GM12878 (cell line): ENCODE measurements around the gene NTM. TPM values are rescaled to one million over a fixed set of nuclear protein-coding genes. Genes with fewer than 3 reads are reported as not detected.

Source experiments
- ATAC-seq: fragments of 200-7000 bp; cut with Tn5 transposase; 3 replicates; pipeline ENCODE4 v1.9.1; 2020; ENCODE audit warnings: mild to moderate bottlenecking, moderate library complexity
- BruUV-seq: library from RNA; stranded (reverse); fragments of 400-500 nt; replicated peaks from 2 replicates; lab custom pipeline; 2021; lab: Mats Ljungman, UMichigan
- CTCF ChIA-PET: fragments of 300-600 bp; sonication (Branson Sonifier 250); formaldehyde crosslinking; extraction: SDS; loops from one replicate; lab custom pipeline; 2021; ENCODE audit warnings: inconsistent platforms; lab: Yijun Ruan, JAX
- POLR2A ChIA-PET: fragments of 350-600 bp; formaldehyde crosslinking; extraction: SDS; loops from one replicate; lab custom pipeline; 2021; ENCODE audit warnings: inconsistent platforms; lab: Charles Lee
- RAD21 ChIA-PET: fragments of 300-600 bp; sonication (Branson Sonifier 250); formaldehyde crosslinking; loops from one replicate; lab custom pipeline; 2023; ENCODE audit warnings: antibody characterized with exemption; ENCODE audit not compliant: unreplicated experiment; lab: Charles Lee
- SMC1A ChIA-PET: fragments of 300-600 bp; sonication (Branson Sonifier 250); formaldehyde crosslinking; loops from one replicate; lab custom pipeline; 2023; ENCODE audit not compliant: unreplicated experiment, uncharacterized antibody; lab: Charles Lee
- DNase-seq: peaks from one replicate; pipeline ENCODE4 v3.0.0-alpha.2; 2011; ENCODE audit warnings: low read depth, low spot score
- FAIRE-seq: peaks from 3 replicates; lab custom pipeline; 2011; peaks lifted over from hg19 to GRCh38; lab: Jason Lieb, UNC
- H2AFZ ChIP-seq: 2 replicates; pipeline ENCODE4 v1.6.0; 2011; ENCODE audit warnings: low read depth, low read length, control low read depth; ENCODE audit not compliant: control insufficient read depth
- H3K27ac ChIP-seq: 2 replicates; pipeline ENCODE4 v1.5.1; 2011; ENCODE audit warnings: control low read depth; ENCODE audit not compliant: control insufficient read depth, insufficient read depth
- H3K27me3 ChIP-seq, 2 experiments: replicated peaks in 1 of 2; 2 replicates each; pipeline versions ENCODE4 v1.6.0 to v1.6.1; 2011; ENCODE audit warnings: low read length in 1 of 2; ENCODE audit not compliant: control insufficient read depth in 2 of 2, insufficient read depth in 2 of 2
- H3K36me3 ChIP-seq, 2 experiments: 2 replicates each; pipeline ENCODE4 v1.5.1; 2011; ENCODE audit warnings: low read length in 1 of 2; ENCODE audit not compliant: control insufficient read depth in 2 of 2, insufficient read depth in 2 of 2
- H3K4me1 ChIP-seq: 2 replicates; pipeline ENCODE4 v1.6.1; 2011; ENCODE audit warnings: mild to moderate bottlenecking, low read length, moderate library complexity, mixed read lengths; ENCODE audit not compliant: control insufficient read depth, insufficient read depth
- H3K4me2 ChIP-seq: 2 replicates; pipeline ENCODE4 v1.6.0; 2011; ENCODE audit warnings: control low read depth; ENCODE audit not compliant: control insufficient read depth, insufficient read depth
- H3K4me3 ChIP-seq: fragments of 200-600 bp; sonication (generic); 2 replicates; pipeline ENCODE4 v1.5.1; 2016
- H3K79me2 ChIP-seq: 2 replicates; pipeline ENCODE4 v1.6.0; 2011; ENCODE audit warnings: low read length; ENCODE audit not compliant: control insufficient read depth, insufficient read depth
- H3K9ac ChIP-seq: 2 replicates; pipeline ENCODE4 v1.8.0; 2011; ENCODE audit warnings: low read length, control low read depth, mixed read lengths; ENCODE audit not compliant: control insufficient read depth, insufficient read depth
- H3K9me3 ChIP-seq: replicated peaks from 3 replicates; pipeline ENCODE4 v1.5.1; 2011; ENCODE audit warnings: mild to moderate bottlenecking, low read length; ENCODE audit not compliant: control insufficient read depth, insufficient read depth
- H4K20me1 ChIP-seq: 2 replicates; pipeline ENCODE4 v1.6.0; 2011; ENCODE audit not compliant: control insufficient read depth, insufficient read depth
- ATF7 ChIP-seq: fragments of 450-650 bp; IDR thresholded peaks from 2 replicates; pipeline ENCODE4 v1.6.1; 2016; ENCODE audit warnings: low read depth, mild to moderate bottlenecking
- BHLHE40 ChIP-seq, 2 experiments: fragments of 450-650 bp in 1 of 2; IDR thresholded peaks; 2 replicates each; pipeline ENCODE4 v1.6.1; 2011 to 2017; ENCODE audit warnings: low read depth in 2 of 2, borderline replicate concordance in 1 of 2, improper control_type of control experiment in 1 of 2, low read length in 1 of 2, mild to moderate bottlenecking in 1 of 2
- BRCA1 ChIP-seq: IDR thresholded peaks from 2 replicates; pipeline ENCODE4 v1.6.1; 2011; ENCODE audit warnings: low read depth, low read length, improper control_type of control experiment
- EZH2 ChIP-seq: IDR thresholded peaks from 2 replicates; pipeline ENCODE4 v1.6.1; 2012; ENCODE audit warnings: low read depth, mild to moderate bottlenecking, control low read depth, inconsistent platforms, low read length, borderline replicate concordance; ENCODE audit not compliant: control insufficient read depth
- HDAC2 ChIP-seq: fragments of 200-600 bp; sonication (generic); IDR thresholded peaks from 2 replicates; pipeline ENCODE4 v1.6.1; 2017
- MEF2B ChIP-seq: fragments of 450-650 bp; IDR thresholded peaks from 2 replicates; pipeline ENCODE4 v1.6.1; 2018; ENCODE audit warnings: mild to moderate bottlenecking, moderate library complexity; ENCODE audit not compliant: partially characterized antibody, poor library complexity, severe bottlenecking
- MTA3 ChIP-seq: IDR thresholded peaks from 2 replicates; pipeline ENCODE4 v1.6.1; 2012; ENCODE audit warnings: low read length, inconsistent platforms, borderline replicate concordance
- NFXL1 ChIP-seq: fragments of 450-650 bp; IDR thresholded peaks from 2 replicates; pipeline ENCODE4 v1.6.1; 2017; ENCODE audit warnings: antibody characterized with exemption, mild to moderate bottlenecking, borderline replicate concordance
- RBBP5 ChIP-seq: fragments of 200-600 bp; sonication (generic); conservative IDR thresholded peaks from 2 replicates; pipeline ENCODE4 v1.6.1; 2016
- SIN3A ChIP-seq: IDR thresholded peaks from 2 replicates; pipeline ENCODE4 v1.6.1; 2012; ENCODE audit warnings: low read depth, low read length, improper control_type of control experiment
- SMAD5 ChIP-seq: IDR thresholded peaks from 2 replicates; pipeline ENCODE4 v1.6.1; 2016; ENCODE audit warnings: antibody characterized with exemption, low read depth
- STAT3 ChIP-seq: IDR thresholded peaks from 2 replicates; pipeline ENCODE4 v1.6.1; 2011; ENCODE audit warnings: low read depth, low read length, improper control_type of control experiment
- TCF7 ChIP-seq: IDR thresholded peaks from 2 replicates; pipeline ENCODE4 v1.6.1; 2014; ENCODE audit warnings: antibody characterized with exemption, borderline replicate concordance
- WGBS: methylation state at CpG from one replicate; pipeline ENCODE4 v1.1.6; 2016; ENCODE audit warnings: low lambda C conversion rate; ENCODE audit not compliant: insufficient replicate concordance, insufficient coverage; ENCODE audit errors: missing lambda C conversion rate; 5-methylcytosine and 5-hydroxymethylcytosine counted together
- in situ Hi-C: fragments of 300-500 bp; cut with MboI; formaldehyde crosslinking; loops from 9 replicates; pipeline ENCODE4 v1.14.3; 2018; ENCODE audit warnings: mixed read lengths
- intact Hi-C: fragments of 100-400 bp; cut with micrococcal nuclease; formaldehyde crosslinking; loops from one replicate; pipeline ENCODE4 v1.14.2; 2022; ENCODE audit not compliant: unreplicated experiment
- polyA plus RNA-seq, 11 experiments: library from polyadenylated mRNA; depleted of rRNA in 4 of 11; unstranded in 6 of 11; stranded (reverse) in 5 of 11; fragments of >200 nt; fragmentation: Nextera tagmentation in 4 of 11; fragmentation: Illumina TruSeq in 1 of 11; extraction: Ambion mirVana in 4 of 11; extraction: Trizol in 1 of 11; gene quantifications; 1 replicate in 1 of 11; 2 replicates in 10 of 11; pipeline versions ENCODE4 v1.2.1 to v1.2.3, GENCODE V29; 2011 to 2016; ENCODE audit warnings: inconsistent platforms in 2 of 11, missing spikeins in 2 of 11, low read depth in 1 of 11
- total RNA-seq, 4 experiments: library from RNA; depleted of rRNA in 3 of 4; stranded (reverse); fragments of >200 nt in 3 of 4; fragmentation: Illumina TruSeq in 1 of 4; extraction: Trizol in 1 of 4; gene quantifications; 2 replicates each; pipeline versions ENCODE4 v1.2.1 to v1.2.3, GENCODE V29; 2013 to 2021
- TF ChIP-seq, protein P1 (sequence below): IDR thresholded peaks from 2 replicates; pipeline ENCODE4 v1.6.1; 2012; ENCODE audit warnings: low read depth, low read length, improper control_type of control experiment
- TF ChIP-seq, protein P2 (sequence below): fragments of 450-650 bp; formaldehyde crosslinking; IDR thresholded peaks from 2 replicates; pipeline ENCODE4 v1.4.0; 2022; ENCODE audit warnings: mild to moderate bottlenecking, moderate library complexity
- TF ChIP-seq, protein P3 (sequence below): IDR thresholded peaks from 2 replicates; pipeline ENCODE4 v1.6.1; 2011; ENCODE audit warnings: mild to moderate bottlenecking, low read depth, low read length, moderate library complexity; ENCODE audit not compliant: insufficient replicate concordance

The NTM gene
- total and polyA plus RNA-seq, 10 of the 15 experiments (the other 5 are each of a cell fraction or from before 2014, with no cell fraction given): not detected

DNA sequence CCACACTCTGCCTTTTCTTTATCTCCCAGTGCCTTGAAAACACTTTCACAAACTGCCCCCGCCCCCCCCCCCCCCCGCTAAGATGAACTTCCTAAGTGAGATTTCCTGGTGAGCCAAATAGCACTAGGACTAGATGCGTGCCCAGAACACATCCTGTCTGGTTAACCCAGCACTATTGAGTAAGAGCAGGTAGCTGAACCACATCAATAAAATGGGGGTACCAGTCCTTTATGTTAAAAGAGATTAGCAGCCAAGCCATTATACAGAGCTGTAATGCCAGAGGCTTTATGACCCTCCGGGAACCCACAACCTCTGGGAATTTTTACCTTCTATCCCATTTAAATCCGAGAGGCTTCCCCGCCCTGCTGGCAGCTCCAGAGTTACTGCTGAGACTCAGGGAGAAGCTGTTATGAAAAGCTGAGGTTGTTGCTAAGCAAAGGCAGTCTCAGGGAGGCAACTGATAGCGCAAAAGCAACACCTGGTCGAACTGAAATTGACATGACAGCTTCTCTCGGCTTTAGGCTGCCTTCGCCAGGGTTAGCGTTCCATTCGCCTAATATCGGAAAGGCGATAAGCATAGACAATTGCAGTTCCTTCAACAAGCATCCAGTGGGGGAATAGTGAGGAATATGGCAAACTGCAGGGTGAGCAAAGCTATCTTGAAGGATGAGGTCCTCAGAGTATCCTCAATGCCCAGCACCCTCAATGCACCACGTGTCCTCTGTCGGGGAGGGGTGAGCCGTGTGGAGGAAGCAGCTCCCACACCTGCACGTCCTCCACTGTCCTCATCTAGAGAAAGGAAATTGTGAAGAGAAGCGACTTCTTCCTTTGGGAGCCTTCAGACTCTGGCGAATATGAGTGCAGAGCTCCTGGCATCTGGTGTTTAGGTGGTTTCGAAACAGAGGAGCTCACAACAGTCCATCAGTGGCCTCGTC, 977.0 kb downstream of the NTM start (continued):
- no peak for TF ChIP-seq BHLHE40 (IDR thresholded peaks at IDR 0.05; ENCODE audit: borderline replicate concordance in 1 of 2, low read depth in 2 of 2, low read length in 1 of 2)
- TF ChIP-seq MEF2B: no peak
- no peak for TF ChIP-seq STAT3
- no peak for TF ChIP-seq SMAD5
- no peak for TF ChIP-seq SIN3A
- no peak for TF ChIP-seq ATF7

DNA sequence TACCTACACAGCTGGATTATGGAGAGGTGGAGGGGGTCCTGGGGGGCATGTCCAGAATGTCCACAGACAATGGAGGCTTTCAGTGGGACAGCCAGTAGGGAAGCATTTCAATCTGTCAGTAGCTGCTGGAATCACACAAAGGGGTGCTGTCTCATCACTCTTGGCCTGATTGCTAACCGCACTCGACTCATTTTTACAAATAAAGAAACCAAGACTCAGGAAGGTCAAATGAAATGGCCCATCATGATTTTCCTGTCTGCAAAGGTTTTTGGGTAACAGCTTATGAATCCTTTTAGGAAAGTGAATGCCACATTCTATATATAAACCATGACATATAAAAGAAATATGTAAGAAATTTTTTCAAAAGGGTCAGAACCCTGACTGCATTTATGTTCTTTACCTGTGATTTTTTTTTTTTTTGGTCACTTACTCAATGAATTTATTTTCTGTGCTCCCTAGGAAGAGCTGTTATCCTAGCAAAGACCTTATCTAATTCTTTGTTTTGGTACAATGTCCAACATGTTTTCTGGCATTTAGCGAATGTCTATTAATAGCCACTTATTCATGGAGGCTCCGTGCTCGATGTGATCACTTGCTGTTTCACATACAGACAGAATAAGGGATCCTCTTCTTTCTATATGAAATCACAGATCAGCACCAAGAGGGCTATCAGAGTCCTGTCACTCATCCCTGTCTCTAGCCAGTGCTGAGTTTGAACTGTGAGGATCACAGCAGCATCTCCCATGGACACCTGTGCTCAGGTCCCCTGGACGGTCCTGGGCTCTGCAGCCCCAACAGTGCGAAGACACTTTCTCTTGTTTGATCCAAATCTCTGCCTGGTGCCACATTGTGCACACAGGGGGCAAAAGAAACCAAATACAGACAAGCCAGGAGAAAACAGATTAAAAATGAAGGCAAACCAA, 979.7 kb downstream of the NTM start:
- Histone ChIP-seq H3K79me2 (no peaks in the 10 kb centered on the region), H3K4me3 (no peak overlapping the region), H4K20me1 (no peaks in the 10 kb centered on the region), H3K27me3 (no peaks in the 10 kb centered on the region), H3K36me3 (no peaks in the 10 kb centered on the region), H3K27ac (no peak overlapping the region), H3K9ac (no peak overlapping the region), H3K9me3 (no peaks in the 10 kb centered on the region), H2AFZ (no peak overlapping the region), H3K4me1 (peaks cover 7% of the 10 kb centered on the region; the same call in 1 of the 2 replicates), H3K4me2 (no peak overlapping the region)
- ChIA-PET SMC1A (interaction anchor here (0.7 to 2.9 kb wide), 5 partner anchors 7 to 1223 kb away, joined by 3 to 9 read pairs (median 4); no protein-coding TSS in a partner anchor), POLR2A (no interaction called here), RAD21 (no interaction called here), CTCF (no interaction called here)
- intact Hi-C loops: no loop called here
- ATAC-seq (no peak), FAIRE-seq (no peak), DNase-seq (no peak)
- WGBS: 63% methylated on average over 7 of the region's 7 CpGs
- in situ Hi-C loops: loop anchor here (10.0 kb wide), 1 partner anchor 465 kb away; no protein-coding TSS in a partner anchor
- no TSS peak for BruUV-seq
- TF ChIP-seq, protein P1, sequence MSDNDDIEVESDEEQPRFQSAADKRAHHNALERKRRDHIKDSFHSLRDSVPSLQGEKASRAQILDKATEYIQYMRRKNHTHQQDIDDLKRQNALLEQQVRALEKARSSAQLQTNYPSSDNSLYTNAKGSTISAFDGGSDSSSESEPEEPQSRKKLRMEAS: no peak
- TF ChIP-seq TCF7 (no peak), RBBP5 (no peak), NFXL1 (no peak), HDAC2 (no peak), MTA3 (no peak), EZH2 (no peak), BRCA1 (no peak)
- TF ChIP-seq, protein P2, sequence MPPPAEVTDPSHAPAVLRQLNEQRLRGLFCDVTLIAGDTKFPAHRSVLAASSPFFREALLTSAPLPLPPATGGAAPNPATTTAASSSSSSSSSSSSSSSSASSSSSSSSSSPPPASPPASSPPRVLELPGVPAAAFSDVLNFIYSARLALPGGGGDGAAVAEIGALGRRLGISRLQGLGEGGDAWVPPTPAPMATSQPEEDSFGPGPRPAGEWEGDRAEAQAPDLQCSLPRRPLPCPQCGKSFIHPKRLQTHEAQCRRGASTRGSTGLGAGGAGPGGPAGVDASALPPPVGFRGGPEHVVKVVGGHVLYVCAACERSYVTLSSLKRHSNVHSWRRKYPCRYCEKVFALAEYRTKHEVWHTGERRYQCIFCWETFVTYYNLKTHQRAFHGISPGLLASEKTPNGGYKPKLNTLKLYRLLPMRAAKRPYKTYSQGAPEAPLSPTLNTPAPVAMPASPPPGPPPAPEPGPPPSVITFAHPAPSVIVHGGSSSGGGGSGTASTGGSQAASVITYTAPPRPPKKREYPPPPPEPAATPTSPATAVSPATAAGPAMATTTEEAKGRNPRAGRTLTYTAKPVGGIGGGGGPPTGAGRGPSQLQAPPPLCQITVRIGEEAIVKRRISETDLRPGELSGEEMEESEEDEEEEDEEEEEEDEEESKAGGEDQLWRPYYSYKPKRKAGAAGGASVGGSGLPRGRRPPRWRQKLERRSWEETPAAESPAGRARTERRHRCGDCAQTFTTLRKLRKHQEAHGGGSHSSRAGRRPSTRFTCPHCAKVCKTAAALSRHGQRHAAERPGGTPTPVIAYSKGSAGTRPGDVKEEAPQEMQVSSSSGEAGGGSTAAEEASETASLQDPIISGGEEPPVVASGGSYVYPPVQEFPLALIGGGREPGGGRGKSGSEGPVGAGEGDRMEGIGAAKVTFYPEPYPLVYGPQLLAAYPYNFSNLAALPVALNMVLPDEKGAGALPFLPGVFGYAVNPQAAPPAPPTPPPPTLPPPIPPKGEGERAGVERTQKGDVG (CRISPR knock-in tag): no peak
- TF ChIP-seq, protein P3, sequence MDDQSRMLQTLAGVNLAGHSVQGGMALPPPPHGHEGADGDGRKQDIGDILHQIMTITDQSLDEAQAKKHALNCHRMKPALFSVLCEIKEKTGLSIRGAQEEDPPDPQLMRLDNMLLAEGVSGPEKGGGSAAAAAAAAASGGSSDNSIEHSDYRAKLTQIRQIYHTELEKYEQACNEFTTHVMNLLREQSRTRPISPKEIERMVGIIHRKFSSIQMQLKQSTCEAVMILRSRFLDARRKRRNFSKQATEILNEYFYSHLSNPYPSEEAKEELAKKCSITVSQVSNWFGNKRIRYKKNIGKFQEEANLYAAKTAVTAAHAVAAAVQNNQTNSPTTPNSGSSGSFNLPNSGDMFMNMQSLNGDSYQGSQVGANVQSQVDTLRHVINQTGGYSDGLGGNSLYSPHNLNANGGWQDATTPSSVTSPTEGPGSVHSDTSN: no peak
